HPDE6-E6E7 (cell line): ENCODE data around the gene PTPN1.
A peak's percentile ranks its signal among the peaks of the same experiment; 100 is the strongest.
"Not testable (repeated sequence)": the region's sequence is repeated elsewhere in the genome, so short reads cannot be mapped to it uniquely, and the experiment has no call there.

ENCODE experiments used
- DNase-seq: peaks from one replicate; pipeline ENCODE4 v3.0.0; 2011; ENCODE audit warnings: missing footprints; ENCODE audit errors: extremely low spot score

PTPN1 gene

DNA sequence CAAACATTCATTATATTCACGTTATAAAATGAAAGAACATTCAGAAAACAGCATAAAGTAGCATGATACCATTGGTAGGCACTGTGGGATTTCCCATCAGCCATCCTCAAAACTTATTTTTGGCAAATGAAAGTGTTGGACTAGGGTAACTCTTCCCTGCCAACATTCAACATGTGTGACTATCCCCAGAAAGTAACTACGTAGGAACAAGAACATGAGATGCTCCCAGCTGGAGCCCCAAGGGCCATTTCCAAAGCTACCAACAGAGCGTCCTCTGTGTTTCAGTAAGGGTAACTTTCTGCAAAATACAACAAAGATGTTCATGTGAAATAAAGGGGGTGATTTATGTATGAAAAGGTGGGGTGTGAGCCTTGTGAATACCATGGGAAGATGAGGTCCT, 28.4 kb upstream of the PTPN1 start:
- DNase-seq, result no peak

DNA sequence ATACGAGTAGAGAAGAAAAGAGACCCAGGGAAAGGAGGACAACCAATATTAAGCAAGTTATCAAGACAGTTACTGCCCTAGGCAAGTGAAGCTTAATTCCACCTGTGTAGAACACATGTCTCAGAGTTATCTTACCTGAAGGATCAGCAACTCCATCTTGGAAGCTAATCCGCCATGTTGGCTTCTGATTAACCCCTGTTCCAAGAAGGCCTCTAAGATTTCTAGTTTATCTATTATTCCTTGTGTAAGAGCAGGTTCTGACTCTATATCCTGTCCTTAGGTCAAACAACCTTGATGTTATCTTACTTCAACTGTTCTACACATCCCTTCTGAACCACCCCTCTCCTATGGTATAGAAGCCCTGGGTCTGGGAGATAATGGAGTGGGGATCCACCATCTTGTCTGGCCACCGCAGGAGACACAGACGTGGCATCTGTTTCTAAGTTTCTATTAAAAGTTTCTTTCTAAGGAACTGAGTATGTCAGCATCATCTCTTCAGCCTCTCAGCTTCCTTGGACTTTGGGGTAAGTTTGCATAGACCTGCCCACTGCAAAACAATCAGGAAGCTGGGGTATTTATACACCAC, 27.7 kb upstream of the PTPN1 start:
- DNase-seq, result no peak

DNA sequence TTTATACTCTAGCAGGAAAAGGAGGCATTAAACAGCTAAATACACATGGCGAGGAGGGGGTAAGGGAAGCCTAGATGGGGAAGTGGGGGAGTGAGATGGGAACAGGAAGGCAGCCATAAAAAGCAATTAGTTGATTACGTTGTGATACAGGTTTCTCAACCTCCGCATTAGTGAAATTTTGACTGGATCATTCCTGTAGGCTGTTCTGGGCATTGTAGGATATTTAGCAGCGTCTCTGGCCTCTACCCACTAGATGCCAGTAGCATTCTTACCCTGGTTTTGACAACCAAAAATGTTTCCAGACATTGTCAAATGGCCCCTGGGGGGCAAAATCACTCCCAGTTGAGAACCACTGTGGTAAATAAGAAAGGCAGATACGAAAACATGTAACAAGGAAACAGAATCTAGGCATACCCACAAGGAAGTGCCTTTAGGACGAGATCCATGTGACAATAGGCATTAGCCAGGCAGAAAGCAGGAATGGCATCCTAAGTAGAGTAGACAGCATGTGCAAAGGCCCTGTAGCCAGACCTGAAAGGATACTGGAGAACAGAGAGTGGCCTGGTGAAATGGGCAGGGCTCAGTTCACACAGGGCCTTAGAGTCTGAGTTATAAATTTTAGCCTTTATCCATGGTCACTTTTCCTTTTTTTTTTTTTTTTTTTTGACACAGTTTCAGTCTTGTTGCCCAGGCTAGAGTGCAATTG, 25.8 kb upstream of the PTPN1 start:
- no peak for DNase-seq

DNA sequence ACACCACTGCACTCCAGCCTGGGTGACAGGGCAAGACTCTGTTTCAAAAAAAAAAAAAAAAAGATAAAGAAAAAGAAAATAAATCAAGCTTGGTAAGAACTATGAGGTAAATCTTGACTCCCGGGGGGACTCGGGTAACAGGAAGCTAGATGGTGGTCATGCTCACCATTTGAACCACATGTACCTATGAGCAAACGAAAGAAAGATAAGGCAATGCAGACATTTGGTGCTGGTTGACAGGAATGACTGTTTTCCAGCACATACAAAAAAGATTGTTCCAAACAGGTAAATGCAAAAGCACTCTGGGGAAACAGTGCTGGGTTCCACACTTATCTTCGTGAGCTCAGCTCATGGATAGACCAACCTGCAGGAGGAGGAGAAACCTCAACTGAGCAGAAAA, 22.8 kb upstream of the PTPN1 start:
- DNase-seq, result no peak

DNA sequence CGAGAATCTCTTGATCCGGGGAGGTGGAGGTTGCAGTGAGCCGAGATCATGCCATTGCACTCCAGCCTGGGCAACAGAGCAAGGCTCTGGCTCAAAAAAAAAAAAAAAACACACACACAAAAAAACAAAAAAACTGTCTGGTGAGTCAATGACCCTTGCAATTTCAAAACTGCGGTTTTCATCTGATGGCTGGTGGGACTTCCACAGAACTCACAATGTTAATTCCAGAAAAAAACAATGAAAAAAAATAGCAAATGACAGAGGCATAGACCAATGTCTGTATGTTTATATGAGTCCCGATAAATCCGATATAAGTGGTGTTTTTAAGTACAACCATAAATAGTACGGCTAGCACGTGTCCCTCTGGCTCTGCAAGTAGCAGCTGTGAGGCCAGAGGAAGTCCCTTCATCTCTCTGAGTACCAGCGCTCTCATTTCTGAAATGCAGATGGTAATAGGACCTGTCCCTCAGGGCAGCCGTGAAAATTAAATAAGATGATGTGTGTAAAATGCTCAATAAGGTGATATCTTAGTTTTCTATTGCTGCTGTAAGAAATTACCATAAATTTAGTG, 21.9 kb upstream of the PTPN1 start:
- DNase-seq, result no peak

DNA sequence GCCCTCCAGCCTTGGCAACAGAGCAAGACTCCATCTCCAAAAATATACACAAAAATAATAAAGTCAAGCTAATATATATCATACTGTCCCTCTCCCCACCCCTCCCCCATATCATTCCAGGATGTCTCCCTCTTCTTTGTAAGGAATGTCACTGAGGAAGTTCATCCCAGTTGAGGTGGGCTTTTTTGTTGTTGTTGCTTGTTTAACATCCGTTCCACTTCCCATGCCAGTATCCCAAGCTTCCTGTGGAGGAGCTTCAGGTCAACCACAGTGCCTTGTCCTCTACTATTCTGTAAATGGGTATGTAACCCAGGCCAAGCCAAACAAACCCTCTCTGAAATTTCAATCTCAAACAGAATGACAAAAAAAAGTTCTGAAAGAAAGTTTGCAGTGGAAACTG, 19.0 kb upstream of the PTPN1 start:
- DNase-seq, result no peak

DNA sequence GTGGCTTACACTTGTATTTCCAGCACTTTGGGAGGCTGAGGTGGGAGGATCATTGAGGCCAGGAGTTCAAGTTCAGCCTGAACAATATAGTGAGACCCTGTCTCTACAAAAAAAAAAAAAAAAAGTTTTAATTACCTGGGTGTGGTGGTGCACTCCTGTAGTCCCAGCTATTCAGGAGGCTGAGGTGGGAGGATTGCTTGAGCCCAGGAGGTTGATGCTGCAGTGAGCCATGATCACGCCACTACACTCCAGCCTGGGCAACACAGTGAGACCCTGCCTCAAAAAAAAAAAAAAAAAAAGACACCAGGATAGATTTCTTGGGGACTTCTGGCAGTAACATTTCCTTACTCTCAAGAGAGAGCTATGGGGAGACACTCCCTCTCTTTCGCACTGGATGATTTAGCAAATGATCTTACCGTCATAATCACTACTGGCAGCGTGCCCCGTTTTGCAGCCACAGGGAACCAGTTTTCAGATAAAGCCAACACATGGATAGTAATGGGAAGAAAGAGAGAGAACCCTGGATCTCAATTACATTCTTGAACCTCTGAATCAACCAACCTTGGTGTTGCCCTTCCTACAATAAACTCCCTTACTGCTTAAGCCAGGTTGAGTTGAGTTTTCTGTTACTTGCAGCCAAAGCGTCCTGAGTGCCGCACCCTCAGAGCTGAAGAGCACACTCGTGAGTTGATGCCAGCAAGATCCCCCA, 18.1 kb upstream of the PTPN1 start:
- DNase-seq, result peak; percentile 63

DNA sequence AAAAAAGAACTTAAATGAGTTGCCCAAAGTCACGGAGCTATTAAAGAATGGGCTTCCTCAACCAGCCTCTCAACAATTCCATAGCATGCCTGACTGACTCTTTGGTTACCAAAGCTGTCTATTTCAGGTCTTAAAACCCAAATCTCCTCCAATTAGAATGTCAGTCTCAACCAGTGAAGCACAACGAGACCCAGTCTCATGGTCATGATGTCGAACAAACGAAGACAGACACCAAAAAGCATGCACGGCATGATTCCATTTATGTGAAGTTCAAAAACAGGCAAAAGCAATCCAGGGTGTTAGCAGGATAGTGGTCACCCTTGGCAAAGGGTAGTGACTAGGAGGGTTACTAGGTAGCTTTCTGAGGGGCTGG, 16.3 kb upstream of the PTPN1 start:
- DNase-seq, result no peak

DNA sequence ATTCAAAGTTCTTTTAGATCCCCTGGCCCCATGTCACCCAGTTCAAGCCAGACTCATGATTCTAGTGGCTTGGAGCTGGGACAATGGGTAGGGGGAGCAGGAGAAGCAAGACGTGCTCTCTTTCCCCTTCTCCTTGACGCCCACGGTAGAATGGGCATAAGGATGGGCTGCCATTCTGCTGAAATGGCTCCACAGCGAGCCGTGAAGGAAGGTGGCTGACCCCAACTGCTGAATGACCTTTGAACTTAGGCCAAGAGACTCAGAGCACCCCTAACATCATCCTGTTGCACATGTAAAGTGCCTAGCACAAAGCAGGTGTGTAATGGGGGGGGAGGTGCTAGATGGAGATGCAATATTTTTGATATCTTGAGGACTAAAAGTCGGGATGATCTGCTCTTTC, 15.8 kb upstream of the PTPN1 start:
- DNase-seq, result no peak

DNA sequence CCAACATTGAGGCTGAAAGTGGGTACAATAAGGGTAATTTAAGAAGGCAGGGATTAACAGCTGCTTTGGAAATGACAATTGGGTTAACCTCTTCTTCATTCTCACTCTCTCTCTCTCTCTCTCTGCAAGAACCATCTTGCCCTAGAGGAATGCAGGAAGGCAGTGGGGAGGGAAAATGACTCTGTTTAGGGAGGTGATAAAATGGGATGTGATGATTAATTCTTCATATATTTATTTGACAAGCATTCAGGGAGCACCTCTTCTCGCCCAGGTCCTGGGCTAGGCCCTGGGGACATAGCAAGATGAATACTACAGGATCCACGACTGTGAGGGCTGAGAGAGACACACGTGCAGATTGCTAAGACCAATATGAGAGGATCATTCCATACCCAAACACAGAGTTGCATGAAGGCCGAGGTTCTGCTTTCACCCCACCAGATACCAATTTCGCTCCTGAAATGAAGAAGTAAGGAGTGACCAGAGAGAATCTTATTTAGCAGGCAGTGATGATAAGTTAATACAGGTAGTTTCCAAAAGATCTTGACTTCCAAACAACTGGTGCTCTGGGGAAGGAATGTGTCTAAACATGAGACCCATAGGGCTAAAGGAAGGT, 13.3 kb upstream of the PTPN1 start:
- DNase-seq, result peak; percentile 93

DNA sequence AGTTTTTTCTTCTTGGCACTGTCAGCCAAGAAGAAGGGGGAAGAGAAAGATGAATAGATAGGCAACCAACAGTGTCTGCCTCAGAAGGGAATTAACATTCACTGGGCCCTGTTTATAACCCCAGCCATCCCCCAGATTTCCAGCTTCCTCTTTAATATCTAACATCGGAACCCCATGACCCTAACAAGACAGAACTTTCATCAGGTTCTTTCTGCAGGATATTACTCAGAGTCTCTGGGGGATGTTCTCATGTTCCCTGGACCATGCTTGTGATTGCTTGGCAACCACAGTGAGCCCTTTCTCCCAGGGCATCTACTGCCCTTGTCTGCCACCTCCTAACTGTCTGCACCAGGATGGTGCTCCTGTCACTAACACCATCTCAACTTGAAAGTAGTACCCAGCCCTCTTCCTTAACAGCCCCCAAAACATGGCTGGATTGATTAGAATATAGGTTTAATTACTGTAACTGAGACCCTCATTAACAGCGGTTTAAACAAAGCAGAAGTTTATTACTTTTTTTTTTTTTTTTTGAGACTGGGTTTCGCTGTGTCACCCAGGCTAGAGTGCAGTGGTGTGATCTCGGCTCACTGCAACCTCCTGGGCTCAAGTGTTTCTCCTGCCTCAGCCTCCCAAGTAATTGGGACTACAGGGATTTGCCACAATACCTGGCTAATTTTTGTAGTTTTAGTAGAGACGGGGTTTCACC, 12.0 kb upstream of the PTPN1 start:
- DNase-seq, result no peak

DNA sequence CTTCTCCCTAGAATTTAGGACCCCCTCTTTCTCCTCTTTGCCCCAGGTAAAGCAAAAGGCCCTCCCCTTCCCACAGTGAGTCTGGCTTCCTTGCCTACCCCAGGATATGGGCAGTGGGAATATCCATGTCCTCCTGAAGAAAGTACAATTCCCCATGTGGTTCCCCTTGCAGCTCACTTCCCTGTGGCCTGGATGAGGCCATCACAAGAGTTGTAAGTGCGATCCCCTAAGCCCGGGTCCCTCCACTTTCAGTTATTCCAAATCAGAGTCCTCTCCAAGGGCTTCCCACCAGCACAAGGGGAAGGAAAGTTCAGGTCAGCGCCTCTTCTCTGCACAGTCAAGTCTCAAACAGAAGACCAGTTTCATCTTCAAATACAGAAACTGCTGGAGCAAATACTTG, 10.2 kb upstream of the PTPN1 start:
- DNase-seq, result no peak

DNA sequence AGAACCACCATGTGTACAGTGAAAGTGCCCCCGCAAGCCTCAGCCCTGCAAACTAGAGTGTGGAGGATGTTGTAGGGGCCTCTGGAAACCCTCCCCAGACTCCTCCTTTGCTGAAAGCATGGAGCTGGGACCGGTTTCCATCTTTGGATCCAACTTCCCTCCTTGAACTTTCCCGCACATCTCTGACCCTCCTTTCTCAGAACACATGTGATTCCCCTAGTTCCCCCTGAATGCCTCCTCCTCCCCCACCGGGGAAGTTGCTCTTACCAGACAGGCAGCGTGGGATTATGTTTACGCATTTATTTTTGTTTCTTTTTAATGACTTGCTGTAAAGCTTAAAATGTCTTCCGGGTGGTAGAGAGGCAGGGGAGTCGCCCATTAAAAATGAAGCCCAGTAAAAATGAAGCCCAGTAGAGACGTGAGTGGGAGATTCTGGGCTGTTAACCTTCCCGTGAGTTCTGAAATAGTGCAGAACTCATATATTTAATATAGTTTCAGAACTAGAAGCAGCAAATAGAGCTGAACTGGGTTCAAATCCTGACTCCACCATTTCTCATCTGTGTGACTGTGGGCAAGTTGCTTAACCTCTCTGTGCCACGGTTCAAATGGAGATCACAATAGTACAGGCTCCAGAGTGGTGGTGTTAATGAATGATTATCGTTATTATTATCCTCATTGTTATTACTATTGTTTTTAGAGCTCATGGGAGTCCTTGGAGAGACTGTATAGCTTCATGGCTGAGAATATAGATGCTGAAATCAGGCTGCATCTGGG, 8.0 kb upstream of the PTPN1 start:
- no peak for DNase-seq

DNA sequence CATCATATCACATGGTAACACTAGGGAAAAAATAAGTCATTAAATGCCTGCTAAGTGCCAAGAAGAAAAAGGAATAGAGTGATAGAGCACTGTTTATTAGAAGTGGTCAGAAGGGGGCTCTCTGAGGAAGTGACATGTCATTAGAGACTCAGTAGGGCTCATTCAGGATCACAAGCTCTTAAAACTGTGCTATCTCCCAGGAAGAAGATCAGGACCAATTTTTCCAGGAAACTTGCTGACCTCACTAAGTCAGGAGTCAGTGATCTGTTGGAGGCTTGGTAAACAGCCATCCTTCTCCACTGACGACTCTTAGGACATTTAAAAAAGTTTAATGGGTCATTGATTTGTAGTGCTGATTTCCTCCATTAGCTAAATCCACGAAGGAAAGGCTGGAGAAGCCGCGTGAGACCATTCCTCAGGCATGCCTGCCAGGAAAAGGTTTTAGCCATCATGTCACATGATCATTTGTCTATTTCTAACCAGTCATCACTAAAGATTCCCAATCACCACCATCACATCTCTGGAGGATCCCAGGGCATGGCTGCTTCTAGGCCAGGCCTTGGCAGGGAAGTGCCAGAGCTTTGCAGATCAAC, 5.9 kb upstream of the PTPN1 start:
- no peak for DNase-seq

DNA sequence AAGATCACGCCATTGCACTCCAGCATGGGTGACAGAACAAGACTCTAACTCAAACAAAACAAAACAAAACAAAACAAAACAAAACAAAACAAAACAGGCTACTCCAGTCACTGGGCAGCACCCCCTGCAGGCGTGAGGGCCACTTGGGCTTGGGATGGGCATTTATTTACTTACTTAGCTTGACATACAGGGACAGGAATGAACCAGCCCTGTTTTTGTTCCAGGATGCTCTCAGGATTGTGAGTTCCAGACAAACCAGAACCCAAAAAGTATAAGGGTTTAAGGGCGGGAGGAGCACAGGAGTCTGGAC, 4.0 kb upstream of the PTPN1 start:
- DNase-seq, result no peak

DNA sequence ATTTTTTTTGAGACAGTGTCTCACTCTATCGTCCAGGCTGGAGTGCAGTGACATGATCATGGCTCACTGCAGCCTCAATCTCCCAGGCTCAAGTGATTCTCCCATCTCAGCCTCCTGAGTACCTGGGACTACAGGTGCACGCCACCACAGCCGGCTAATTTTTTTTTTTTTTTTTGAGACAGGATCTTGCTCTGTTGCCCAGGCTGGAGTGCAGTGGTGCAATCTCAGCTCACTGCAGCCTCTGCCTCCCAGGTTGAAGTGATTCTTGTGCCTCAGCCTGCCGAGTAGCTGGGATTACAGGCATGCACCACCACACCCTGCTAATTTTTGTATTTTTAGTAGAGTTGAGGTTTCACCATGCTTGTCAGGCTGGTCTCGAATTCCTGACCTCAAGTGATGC, 2.4 kb upstream of the PTPN1 start:
- DNase-seq, result not testable (repeated sequence)

DNA sequence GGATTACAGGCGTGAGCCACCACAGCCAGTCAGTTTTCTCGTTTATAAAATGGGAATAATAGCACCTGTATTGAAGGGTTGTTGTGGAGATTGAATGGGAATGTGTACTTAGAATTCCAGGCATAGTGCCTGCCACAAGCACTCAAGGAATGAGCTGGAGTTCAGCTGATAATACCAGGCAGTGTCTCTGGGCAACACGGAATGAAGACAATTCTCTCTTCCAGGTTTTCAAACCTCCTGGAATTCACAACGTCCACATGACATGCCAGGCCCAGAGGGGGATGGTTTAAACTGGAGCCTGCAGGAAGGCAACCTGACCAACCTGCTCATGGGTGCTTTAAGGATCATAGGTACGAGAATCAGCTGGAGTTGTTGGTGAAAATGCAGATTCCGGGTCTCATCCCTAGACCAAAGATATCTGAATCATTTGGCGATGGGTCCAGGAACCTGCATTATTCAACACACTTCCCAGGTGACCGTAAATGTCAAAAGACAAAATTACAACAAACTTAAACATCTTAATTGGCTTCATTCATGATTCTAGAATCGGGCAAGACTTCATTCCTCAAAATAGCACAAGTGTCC, 1.9 kb upstream of the PTPN1 start:
- DNase-seq, result no peak

DNA sequence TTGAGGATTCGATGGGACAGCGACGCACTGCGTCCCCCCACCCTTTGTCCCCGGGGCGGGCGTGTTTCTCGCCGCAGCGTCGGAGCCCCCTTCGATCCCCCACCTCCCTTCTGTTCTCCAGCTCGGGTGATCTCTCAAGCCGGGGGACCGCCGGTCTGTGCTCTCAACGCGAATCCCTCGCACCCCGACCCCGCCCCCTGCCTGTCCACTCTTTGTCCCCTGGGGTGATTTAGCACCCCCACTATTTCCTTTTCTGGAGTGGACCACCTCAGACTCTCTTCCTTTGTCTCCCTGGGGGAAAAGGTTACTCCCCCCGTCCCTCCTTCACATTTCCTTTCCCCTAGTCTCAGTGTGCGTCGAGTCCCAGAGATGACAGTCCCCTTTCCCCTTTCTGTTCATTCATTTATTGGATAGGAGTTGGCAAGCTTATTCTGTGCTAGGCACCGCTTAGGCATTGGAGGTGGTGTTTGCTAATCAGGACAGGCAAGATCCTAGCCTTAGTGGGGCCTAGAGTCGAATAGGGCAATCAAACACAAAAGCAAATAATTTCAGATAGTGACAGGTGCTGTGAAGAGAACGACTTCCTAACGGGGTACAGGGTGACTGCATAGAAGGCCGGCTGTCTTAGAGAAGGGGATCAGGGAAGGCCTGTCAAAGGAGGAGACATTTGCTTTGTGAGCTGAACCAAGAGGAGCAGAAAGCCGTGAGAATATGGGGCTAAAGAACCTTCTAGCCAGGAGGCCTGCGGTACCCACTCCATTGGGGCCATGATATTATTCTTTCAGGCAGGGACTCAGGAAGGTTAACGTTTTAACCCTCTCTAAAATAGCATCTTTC, 741 bp downstream of the PTPN1 start:
- no peak for DNase-seq

DNA sequence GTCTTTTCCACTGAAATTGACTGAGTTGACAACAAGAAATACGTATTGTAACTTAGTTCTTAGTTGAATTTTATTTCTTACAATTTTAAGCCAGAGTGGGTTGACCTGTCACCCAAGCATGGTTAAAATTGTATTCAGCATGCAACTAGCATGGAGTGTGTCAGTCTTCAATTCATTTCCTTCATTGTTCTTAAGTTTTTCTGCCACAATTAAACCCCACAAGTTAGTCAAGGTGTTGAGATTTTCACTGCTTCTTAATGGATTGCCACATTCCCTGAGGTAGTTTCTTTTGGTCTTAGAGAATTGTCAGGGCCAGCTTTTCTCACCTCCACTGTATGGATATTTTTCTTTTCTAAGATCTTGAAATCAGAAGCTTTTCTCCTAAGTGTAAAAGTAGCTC, 2.1 kb downstream of the PTPN1 start:
- no peak for DNase-seq
